VCaP (cell line): ENCODE data around the gene FBXL19.

Source experiments
- H3K27ac ChIP-seq: fragments of 450-650 bp; 2 replicates; pipeline ENCODE4 v1.5.1; 2017
- CTCF ChIP-seq: fragments of 450-650 bp; conservative IDR thresholded peaks from 2 replicates; pipeline ENCODE4 v1.5.1; 2017; ENCODE audit warnings: mild to moderate bottlenecking, moderate library complexity

FBXL19 gene

DNA sequence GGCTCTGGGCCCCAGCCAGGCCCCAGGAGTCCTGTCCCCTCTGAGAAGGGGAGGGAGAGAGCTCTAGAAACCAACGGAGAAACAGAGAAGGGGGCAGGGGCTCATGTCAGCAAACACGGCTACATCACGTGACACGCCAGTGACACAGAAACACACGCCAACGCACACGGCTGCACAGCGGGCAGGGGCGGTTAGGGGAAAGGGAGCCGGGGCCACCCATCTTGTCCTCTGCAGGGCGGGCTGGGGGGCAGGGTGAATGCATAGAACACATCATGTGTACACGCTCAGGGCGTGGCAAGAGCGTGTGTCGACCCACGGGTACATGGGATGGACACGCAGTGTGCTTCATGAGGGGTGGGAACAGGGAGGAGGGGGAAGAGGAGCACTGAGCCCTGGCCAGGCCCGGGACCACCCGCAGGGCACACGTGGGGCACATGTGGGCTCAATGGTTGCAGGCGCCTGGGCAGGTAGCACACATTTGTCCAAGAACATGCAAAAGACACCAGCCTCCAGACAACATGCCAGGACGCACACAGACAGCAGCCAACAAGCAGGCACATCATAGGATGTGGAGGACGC is 66.2 kb downstream of the FBXL19 start:
- no peak for TF ChIP-seq CTCF
- no peak overlapping the region for H3K27ac ChIP-seq

GRCh38 chr16:30990105-30990504 is 66.7 kb downstream of the FBXL19 start:
- no peak for TF ChIP-seq CTCF
- H3K27ac ChIP-seq: no peak overlapping the region

- no peak overlapping the region for H3K27ac ChIP-seq
- TF ChIP-seq CTCF: no peak
These were observed 67.7 kb downstream of the FBXL19 start for GRCh38 chr16:30991052-30991451.

DNA sequence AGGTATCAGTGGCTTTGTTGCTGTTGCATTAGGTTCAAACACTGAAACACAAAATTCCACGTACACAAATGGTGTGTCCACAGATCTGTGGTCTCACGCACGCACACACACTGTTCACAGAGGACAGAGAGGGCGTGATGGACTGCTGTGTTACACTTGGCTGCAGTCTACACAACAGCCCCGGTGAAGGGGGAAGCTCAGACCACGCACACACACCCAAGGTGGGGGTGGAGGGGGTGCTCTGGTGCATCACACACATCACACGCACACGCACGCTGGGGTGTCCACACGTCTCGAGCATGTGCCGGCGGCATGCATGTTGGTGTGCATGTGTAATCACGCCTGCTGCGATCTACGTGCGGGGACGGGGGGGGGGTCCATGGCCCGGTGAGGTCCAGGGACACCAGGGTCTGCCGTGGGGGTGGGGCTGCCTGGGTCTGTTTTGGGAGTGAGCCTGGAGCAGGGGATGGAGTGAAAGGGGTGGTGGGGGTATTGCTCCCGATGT is 69.0 kb downstream of the FBXL19 start:
- TF ChIP-seq CTCF: no peak
- H3K27ac ChIP-seq: no peak overlapping the region

GRCh38 chr16:30992931-30993816 is 69.8 kb downstream of the FBXL19 start:
- TF ChIP-seq CTCF: no peak
- H3K27ac ChIP-seq: no peak overlapping the region

DNA sequence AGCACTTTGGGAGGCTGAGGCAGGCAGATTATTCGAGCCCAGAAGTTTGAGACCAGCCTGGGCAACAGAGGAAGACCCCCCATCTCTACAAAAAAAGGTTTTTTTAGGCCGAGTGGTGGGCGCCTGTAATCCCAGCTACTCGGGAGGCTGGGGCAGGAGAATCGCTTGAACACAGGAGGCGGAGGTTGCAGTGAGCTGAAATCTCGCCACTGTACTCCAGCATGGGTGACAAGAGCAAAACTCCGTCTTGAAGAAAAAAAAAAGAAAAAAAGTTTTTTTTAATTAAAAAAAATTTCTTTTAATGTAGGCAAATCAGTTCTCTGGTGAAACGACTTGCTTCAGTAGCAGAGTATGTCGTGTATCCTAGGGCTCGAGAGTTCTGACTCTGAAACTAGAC is 72.6 kb downstream of the FBXL19 start:
- no peak overlapping the region for H3K27ac ChIP-seq
- TF ChIP-seq CTCF: no peak

GRCh38 chr16:30996324-30996984 is 73.1 kb downstream of the FBXL19 start:
- no peak overlapping the region for H3K27ac ChIP-seq
- TF ChIP-seq CTCF: no peak
